GM12872 (cell line): Measurements from ENCODE around the gene GAL3ST2.

Experiments used
- CTCF ChIP-seq: IDR thresholded peaks from 3 replicates; pipeline ENCODE4 v1.5.1; 2011; ENCODE audit warnings: low read depth, mild to moderate bottlenecking, low read length, moderate library complexity; ENCODE audit not compliant: insufficient read depth

GAL3ST2 gene

GRCh38 chr2:241741016-241741415, 35.6 kb upstream of the GAL3ST2 start:
- no peak for TF ChIP-seq CTCF

GRCh38 chr2:241742320-241742939, 34.2 kb upstream of the GAL3ST2 start:
- TF ChIP-seq CTCF: no peak

- no peak for TF ChIP-seq CTCF
Measured at GRCh38 chr2:241743620-241744019, 33.0 kb upstream of the GAL3ST2 start.

GRCh38 chr2:241744028-241744754, 32.4 kb upstream of the GAL3ST2 start:
- no peak for TF ChIP-seq CTCF

- no peak for TF ChIP-seq CTCF
Measured at GRCh38 chr2:241745276-241745675, 31.3 kb upstream of the GAL3ST2 start.

GRCh38 chr2:241746084-241746483, 30.5 kb upstream of the GAL3ST2 start:
- TF ChIP-seq CTCF: no peak

- TF ChIP-seq CTCF: no peak
Measured at GRCh38 chr2:241748468-241749256, 28.0 kb upstream of the GAL3ST2 start.
